DOHH2 (cell line): Measurements from ENCODE around the gene TPRG1L.

Experiments used
- CTCF ChIP-seq: fragments of 200-600 bp; sonication (generic); IDR thresholded peaks from one replicate; pipeline ENCODE4 v1.5.1; 2014; ENCODE audit warnings: antibody characterized with exemption, mild to moderate bottlenecking, low read depth, low read length; ENCODE audit not compliant: poor library complexity, severe bottlenecking
- EZH2phosphoT487 ChIP-seq: fragments of 200-600 bp; sonication (generic); IDR thresholded peaks from 2 replicates; pipeline ENCODE4 v1.6.1; 2017; ENCODE audit warnings: borderline replicate concordance, mild to moderate bottlenecking, antibody characterized with exemption, low read length, moderate library complexity, mixed read lengths

DNA sequence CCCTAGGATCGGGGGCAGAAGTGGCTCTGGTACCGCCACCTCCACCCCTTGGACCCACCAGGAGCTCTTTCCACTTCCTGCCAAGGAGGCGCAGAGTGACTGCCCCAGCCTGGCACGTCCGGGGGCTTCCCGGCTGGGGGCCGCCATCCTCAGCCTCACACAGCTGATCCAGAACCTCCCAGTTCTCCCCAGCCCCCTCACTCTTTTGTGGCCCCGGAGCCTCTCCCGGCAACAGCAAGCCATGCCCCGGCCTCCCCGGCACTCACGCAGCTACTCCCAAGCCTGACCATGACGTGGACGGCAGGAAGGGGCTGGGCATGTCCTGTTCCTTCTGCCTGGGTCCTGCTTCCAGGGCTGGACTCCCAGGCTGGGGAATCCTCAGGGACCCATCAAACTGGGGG, 44.6 kb downstream of the TPRG1L start:
- TF ChIP-seq CTCF = no peak
- TF ChIP-seq EZH2phosphoT487 = no peak
